Activated T-cell treated with anti-CD3 and anti-CD28 coated beads, Interleukin-2, amount 50 U/mL, for 72 hours (primary cell): ENCODE measurements around the gene CAV1. TPM values are rescaled to one million over a fixed set of nuclear protein-coding genes. Genes with fewer than 3 reads are reported as not detected.

Experiments
- ATAC-seq, 2 donors: fragments of 150-1000 bp; cut with Tn5 transposase; replicated peaks in 1 of 2; 2 replicates each; pipeline ENCODE4 v1.10.0; 2021; ENCODE audit warnings: moderate library complexity in 2 of 2, mild to moderate bottlenecking in 1 of 2
- DNase-seq, 2 donors: peaks; one replicate each; pipeline ENCODE4 v3.0.0; 2021 to 2022; ENCODE audit warnings: mixed read lengths in 1 of 2
- H3K27ac Mint-ChIP-seq: one replicate; pipeline ENCODE4 v1.8.0; 2022; ENCODE audit warnings: mild to moderate bottlenecking, moderate library complexity, mixed read lengths
- H3K27me3 Mint-ChIP-seq: one replicate; pipeline ENCODE4 v1.8.0; 2022; ENCODE audit warnings: low read depth, mixed read lengths
- H3K36me3 Mint-ChIP-seq, 2 donors: one replicate each; pipeline ENCODE4 v1.8.0; 2022; ENCODE audit warnings: mixed read lengths in 2 of 2, mild to moderate bottlenecking in 1 of 2; ENCODE audit not compliant: insufficient read depth in 2 of 2
- H3K4me1 Mint-ChIP-seq: one replicate; pipeline ENCODE4 v1.8.0; 2022; ENCODE audit warnings: low read depth, mixed read lengths
- H3K4me3 Mint-ChIP-seq, 2 donors: one replicate each; pipeline ENCODE4 v1.8.0; 2022; ENCODE audit warnings: mild to moderate bottlenecking in 2 of 2, mixed read lengths in 2 of 2, moderate library complexity in 2 of 2
- H3K9me3 Mint-ChIP-seq, 2 donors: one replicate each; pipeline ENCODE4 v1.8.0; 2022; ENCODE audit warnings: mixed read lengths in 2 of 2
- total RNA-seq, 2 donors: library from RNA; stranded (reverse); gene quantifications; one replicate each; pipeline ENCODE4 v1.2.3, GENCODE V29; 2022

The CAV1 gene
- total RNA-seq, 2 donors from 2014 or later = 0.25 to 2.7 TPM

DNA sequence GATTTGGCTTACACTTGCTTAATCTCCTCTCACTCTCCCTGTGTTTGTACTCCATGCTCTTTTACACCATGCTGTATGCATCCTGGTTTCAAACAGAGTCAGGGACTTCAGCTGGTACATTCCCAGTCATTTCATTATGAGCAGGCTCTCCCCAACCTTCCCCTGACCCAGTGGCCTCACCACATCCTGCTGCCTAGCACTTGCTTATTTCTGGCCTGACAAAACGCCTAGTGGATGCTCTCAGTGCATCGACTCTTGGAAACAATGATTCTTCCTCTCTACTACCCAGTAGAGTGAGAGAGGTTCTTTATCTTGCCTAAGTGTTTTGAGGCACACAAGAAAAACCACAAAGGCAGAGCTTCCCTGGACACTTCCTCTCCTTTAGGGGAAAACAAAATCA, 63.4 kb downstream of the CAV1 start:
- no peaks in the 10 kb centered on the region for H3K9me3 Mint-ChIP-seq
- DNase-seq = peak; percentile 50 to 56

DNA sequence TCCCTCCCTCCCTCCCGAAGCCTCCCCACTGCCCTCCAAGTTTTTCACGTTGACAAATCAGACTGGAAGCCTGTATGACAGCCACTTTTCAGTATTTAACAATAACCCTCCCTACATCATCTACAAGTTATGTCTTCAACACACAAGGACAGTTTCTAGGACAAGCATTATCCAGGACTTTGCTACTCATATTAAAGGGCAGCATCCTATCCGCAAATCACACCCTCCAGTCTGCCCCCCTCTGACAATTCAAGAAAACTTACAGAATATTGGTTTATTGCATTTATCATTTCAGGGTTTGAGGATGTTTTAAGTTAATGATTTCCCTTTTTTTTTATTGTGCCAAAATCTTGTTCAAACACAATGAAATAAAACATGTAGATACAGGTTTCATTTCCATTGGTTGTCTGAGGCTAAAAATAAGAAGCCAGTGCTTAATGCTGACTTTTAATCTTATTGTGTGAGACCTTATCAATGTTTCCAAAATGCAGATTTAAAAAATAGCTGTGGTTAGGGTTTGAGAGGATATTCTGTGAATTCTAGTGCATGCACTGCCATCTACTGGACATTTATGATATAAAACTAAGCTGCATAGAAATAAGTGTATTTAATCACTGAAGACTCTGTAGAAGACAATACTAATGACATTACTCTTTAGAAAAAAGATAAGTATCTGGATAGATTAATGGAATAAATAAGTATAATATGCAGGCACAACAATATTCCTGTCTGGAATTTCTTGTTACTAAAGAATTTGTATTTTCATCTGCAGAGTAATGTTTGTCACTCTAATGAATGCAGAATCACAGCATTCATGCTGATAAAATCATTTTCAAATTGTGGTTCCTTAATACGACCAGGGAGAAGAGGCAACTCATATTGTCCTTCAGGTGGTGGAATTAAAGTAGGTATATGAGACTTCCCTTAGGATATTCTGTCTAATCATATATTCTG, 64.1 kb downstream of the CAV1 start:
- Mint-ChIP-seq H3K27ac (peak overlapping the region; percentile 42), H3K27me3 (peaks cover 29% of the 10 kb centered on the region), H3K4me1 (peaks cover 31% of the 10 kb centered on the region), H3K9me3 (no peaks in the 10 kb centered on the region), H3K36me3 (no peaks in the 10 kb centered on the region), H3K4me3 (peak overlapping the region in 1 of 2 donors; percentile 45)
- ATAC-seq (peak in 1 of 2 donors; percentile 28), DNase-seq (no peak)

More for the DNA sequence above, 63.4 kb downstream of the CAV1 start:
- no peak overlapping the region for H3K27ac Mint-ChIP-seq
- peaks cover 25% of the 10 kb centered on the region for H3K27me3 Mint-ChIP-seq
- ATAC-seq = peak; percentile 89 to 91
- no peaks in the 10 kb centered on the region for H3K36me3 Mint-ChIP-seq
- H3K4me3 Mint-ChIP-seq = no peak overlapping the region
- H3K4me1 Mint-ChIP-seq = peaks cover 38% of the 10 kb centered on the region

DNA sequence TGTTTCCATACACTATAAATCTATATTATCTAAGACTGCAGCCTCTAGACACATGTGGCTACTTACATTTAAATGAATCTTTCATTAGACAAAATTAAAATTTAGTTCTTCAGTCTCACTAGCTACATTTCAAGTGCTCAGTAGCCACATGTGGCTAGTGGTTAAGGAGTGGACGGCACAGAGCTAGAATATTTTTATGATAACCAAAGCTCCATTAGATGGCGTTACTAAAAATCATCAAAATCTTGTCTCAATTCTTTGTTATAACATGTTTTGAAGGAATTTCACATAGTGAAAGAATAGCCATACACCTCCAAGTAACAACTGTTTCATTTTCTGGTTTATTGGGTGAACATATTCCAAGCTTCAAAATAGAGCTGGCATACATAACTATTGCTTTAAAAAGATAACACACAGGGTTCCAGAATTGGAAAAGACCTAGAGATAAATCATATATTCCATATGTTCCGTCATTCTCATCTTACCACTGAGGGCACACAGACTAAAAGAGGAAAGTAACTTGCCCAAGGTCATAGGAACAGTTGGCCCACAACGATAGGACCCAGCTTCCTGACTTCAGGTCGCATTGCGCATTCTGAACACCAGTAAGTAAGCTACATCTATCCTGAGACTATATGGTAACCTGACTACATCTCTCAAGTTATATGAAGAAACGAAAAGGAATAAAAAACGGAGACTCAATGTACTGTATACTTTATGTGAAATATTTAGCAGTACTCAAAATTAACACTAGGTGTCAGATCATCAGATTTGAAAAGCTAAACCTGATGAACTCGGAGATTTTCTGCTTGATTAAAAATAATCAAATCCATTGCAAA, 66.6 kb downstream of the CAV1 start:
- H3K4me3 Mint-ChIP-seq = peak overlapping the region in 1 of 2 donors; percentile 60
- ATAC-seq = no peak

DNA sequence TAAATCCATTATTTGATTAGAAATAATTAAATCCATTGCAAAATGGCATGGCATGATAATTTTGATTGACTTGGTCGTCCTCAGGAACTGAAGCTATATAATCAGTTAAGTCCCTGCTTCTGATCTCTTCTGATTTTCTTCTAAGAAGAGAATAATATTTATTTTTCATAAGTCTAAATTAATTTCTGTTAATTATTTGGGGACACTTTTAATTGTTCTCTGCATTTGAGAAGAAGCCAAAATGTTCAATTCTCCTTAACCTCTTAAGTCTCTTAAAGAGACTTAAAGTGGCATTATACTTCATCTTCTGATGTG, 67.2 kb downstream of the CAV1 start:
- Mint-ChIP-seq H3K36me3 (no peaks in the 10 kb centered on the region), H3K4me3 (peak overlapping the region; percentile 58 to 75), H3K9me3 (no peaks in the 10 kb centered on the region), H3K27ac (no peak overlapping the region), H3K4me1 (peaks cover 26% of the 10 kb centered on the region), H3K27me3 (peaks cover 47% of the 10 kb centered on the region)
- no peak for DNase-seq
- no peak for ATAC-seq

More for the DNA sequence above, 66.6 kb downstream of the CAV1 start:
- Mint-ChIP-seq H3K27ac (no peak overlapping the region), H3K9me3 (no peaks in the 10 kb centered on the region), H3K27me3 (peaks cover 42% of the 10 kb centered on the region), H3K36me3 (no peaks in the 10 kb centered on the region), H3K4me1 (peaks cover 26% of the 10 kb centered on the region)
- no peak for DNase-seq

DNA sequence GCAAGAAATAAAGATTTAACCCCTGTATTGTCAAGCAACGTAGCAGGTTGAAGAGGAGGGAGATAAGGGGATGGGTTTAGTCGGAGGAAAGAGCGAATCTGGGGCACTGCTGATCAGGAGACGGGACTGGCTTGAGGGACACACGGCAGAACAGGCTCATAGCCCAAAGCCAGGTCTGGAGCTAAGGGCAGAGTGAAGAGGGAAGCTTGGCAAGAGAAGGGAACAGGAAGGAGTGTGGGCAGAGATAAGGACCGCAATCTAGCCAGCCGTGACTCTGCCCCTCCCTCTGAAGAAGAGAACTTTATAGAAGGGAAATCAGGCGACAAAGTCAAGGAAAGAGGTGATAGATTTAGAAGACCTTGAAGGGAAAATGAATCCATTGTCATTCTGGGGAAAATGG, 67.6 kb downstream of the CAV1 start:
- no peaks in the 10 kb centered on the region for H3K36me3 Mint-ChIP-seq
- peaks cover 26% of the 10 kb centered on the region for H3K4me1 Mint-ChIP-seq
- H3K27ac Mint-ChIP-seq = no peak overlapping the region
- ATAC-seq = no peak
- no peaks in the 10 kb centered on the region for H3K9me3 Mint-ChIP-seq
- peak overlapping the region; percentile 58 to 75 for H3K4me3 Mint-ChIP-seq
- peaks cover 51% of the 10 kb centered on the region for H3K27me3 Mint-ChIP-seq
- no peak for DNase-seq

DNA sequence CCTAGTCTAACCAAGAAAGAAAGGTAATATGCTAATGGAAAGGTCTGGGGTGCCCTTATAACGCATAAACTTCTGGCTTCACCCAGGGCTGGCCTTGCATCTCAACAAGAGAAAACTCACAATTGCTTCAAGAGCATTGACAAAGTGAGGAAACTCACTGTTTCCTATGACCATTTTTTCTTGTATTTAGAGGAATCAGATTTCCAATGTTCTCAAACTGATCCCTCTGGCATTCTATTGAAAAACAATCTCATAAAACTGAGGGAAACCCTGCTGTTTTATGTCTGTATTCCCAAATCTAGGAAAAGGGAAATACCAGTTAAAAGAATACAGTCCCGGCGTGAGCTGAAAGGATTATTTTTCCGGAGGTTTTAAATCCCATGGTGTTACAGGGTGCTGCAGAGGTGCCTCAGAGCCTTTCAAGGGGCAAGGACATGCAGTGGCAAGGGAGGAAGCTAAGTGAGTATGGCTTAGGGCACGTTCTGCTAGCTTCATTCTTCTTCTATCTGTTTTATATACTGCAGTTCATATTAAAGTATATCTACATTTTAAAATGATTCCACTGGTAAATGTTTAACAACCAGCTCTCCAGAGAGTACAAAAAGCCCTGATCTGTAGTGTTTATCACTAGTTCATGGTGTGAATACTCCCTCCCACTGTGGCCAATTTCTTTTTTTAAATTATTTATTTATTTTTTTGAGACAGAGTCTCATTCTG, 68.7 kb downstream of the CAV1 start:
- H3K9me3 Mint-ChIP-seq = no peaks in the 10 kb centered on the region
- H3K36me3 Mint-ChIP-seq = no peaks in the 10 kb centered on the region
- H3K27me3 Mint-ChIP-seq = peaks cover 60% of the 10 kb centered on the region
- H3K4me3 Mint-ChIP-seq = no peak overlapping the region
- H3K4me1 Mint-ChIP-seq = peaks cover 17% of the 10 kb centered on the region
- DNase-seq (no peak), ATAC-seq (no peak)
- H3K27ac Mint-ChIP-seq = no peak overlapping the region

DNA sequence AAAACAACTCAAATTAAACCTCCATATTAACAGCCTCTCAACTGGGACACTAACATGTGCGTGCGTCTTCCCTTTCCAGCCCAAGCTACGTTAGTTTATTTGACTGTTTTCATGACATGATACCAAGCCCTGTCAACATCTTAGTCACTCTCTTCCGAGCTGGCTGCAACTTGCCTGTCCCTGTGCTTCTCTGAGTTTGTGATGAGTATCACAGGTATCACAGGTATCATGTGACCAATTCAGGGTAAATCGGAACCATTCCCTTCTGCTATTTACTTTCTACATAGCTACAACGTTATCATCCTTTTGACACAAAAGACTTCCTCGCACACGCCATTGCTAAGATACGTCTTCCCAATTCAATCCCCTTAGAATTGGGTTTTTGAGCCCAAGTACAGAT, 70.2 kb downstream of the CAV1 start:
- H3K9me3 Mint-ChIP-seq = no peaks in the 10 kb centered on the region
- DNase-seq = no peak
- peaks cover 67% of the 10 kb centered on the region for H3K27me3 Mint-ChIP-seq
- ATAC-seq = no peak
- peaks cover 12% of the 10 kb centered on the region for H3K4me1 Mint-ChIP-seq
- H3K4me3 Mint-ChIP-seq = no peak overlapping the region
- H3K27ac Mint-ChIP-seq = no peak overlapping the region
- no peaks in the 10 kb centered on the region for H3K36me3 Mint-ChIP-seq

DNA sequence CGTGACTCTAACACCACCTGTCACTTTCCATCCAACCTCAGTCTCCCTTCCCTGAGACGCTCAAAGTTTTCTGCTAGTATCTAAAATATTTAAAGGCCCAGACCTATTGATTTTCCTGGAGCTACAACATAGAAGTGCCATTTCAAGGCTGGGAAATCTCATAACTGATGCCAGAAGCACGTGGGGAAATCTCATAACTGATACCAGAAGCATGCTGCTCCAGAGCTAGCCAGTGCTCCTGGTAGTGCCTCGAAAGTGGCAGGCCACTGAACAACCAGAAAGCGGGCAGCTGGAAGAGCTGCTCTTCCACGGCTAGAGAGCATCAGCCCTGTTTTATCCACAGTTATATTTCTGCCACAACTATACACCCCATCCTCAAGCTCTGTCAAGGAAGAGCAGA, 72.5 kb downstream of the CAV1 start:
- no peak for ATAC-seq
- H3K9me3 Mint-ChIP-seq = no peaks in the 10 kb centered on the region

DNA sequence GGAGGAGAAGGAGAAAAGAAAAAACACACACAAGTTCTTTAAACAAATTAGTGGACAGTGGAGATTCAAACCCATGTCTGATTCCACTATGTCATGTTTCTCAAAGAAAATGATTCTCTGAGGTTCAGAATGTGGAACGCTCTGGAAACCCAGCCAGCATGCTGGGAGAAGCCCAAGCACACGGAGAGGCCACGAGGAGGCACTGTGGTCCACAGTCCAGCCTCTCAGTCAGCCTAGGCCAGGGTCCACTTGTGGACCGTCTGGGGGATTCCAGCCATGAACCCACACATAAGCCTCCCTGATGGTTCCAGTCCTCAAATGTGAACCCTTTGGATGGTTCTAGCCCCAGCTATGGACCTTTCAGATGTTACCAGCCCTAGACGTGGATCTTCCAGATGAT, 73.4 kb downstream of the CAV1 start:
- Mint-ChIP-seq H3K27me3 (peaks cover 58% of the 10 kb centered on the region), H3K36me3 (no peaks in the 10 kb centered on the region), H3K4me1 (peaks cover 17% of the 10 kb centered on the region), H3K9me3 (no peaks in the 10 kb centered on the region), H3K4me3 (no peak overlapping the region), H3K27ac (no peak overlapping the region)
- DNase-seq = no peak
- ATAC-seq = no peak

More for the DNA sequence above, 72.5 kb downstream of the CAV1 start:
- H3K27ac Mint-ChIP-seq = no peak overlapping the region
- no peak overlapping the region for H3K4me3 Mint-ChIP-seq
- H3K27me3 Mint-ChIP-seq = peaks cover 67% of the 10 kb centered on the region
- no peaks in the 10 kb centered on the region for H3K36me3 Mint-ChIP-seq
- H3K4me1 Mint-ChIP-seq = peaks cover 21% of the 10 kb centered on the region
- no peak for DNase-seq

DNA sequence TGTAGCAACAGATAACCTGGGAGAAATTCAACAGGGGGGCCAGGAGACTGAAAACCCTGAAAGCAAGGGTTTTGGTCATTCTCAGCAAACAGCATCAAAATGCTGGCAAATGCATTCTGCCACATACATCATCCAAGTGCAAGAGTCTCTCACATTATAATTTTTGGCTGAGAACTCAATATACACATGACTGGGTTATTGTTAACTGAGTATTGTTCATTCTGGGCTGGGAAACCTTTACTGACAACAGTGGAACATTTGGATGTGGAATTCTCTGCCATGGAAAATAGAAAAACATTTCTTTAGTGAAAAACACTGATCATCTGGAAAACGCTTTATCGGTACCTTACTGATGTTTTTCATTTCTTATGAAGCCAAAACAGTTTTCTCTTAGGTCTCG, 74.0 kb downstream of the CAV1 start:
- DNase-seq (no peak), ATAC-seq (no peak)
- no peaks in the 10 kb centered on the region for H3K36me3 Mint-ChIP-seq
- no peaks in the 10 kb centered on the region for H3K9me3 Mint-ChIP-seq
- no peak overlapping the region for H3K4me3 Mint-ChIP-seq
- H3K27me3 Mint-ChIP-seq = peaks cover 54% of the 10 kb centered on the region
- no peak overlapping the region for H3K27ac Mint-ChIP-seq
- H3K4me1 Mint-ChIP-seq = peaks cover 17% of the 10 kb centered on the region

DNA sequence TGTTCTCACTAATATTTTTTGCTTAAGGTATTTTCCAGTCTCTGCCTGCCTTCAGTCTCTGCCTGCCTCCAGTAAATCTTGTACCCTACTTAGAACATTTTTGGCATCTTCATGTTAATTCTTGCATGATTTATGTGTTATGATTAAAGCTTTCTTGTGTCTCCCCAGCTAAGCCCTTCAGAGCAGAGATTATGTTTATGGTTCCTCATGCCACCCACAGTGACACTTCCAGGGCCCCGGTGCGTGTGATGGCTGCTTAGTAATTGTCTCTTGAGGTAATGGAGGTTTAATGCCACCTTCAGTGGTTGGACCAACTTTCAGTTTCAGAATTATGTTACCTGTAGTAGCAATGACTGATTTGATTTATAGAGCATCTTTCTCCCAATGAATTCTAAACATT, 76.6 kb downstream of the CAV1 start:
- no peaks in the 10 kb centered on the region for H3K9me3 Mint-ChIP-seq
- H3K36me3 Mint-ChIP-seq = no peaks in the 10 kb centered on the region
- H3K4me1 Mint-ChIP-seq = peaks cover 17% of the 10 kb centered on the region
- ATAC-seq = peak; percentile 98 to 99
- peaks cover 44% of the 10 kb centered on the region for H3K27me3 Mint-ChIP-seq
- peak; percentile 62 to 67 for DNase-seq
- H3K27ac Mint-ChIP-seq = peak overlapping the region; percentile 8
- peak overlapping the region in 1 of 2 donors; percentile 1 for H3K4me3 Mint-ChIP-seq

DNA sequence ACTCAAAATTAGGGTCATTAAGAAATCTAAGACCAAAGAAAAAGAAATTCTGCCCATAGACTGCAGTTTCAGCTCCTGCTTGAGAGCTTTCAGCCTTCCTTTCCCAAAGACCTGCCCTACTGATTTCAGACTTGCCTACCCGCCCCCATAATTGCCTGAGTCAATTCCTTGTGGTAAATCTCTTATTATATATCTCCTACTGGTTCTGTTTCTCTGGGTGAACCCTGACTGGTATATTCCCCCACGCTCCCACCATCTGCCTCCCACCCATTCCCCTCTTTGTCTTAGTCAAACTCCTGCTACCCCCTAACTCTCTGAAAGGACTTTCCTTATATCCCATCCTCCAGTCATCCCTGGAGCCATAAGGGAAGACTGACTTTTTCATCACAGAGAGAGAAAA, 82.5 kb downstream of the CAV1 start:
- ATAC-seq (no peak), DNase-seq (no peak)
- Mint-ChIP-seq H3K36me3 (no peaks in the 10 kb centered on the region), H3K27ac (no peak overlapping the region), H3K4me3 (no peak overlapping the region), H3K4me1 (peaks cover under 1% of the 10 kb centered on the region), H3K27me3 (peaks cover 49% of the 10 kb centered on the region), H3K9me3 (peaks cover 0 to 1% of the 10 kb centered on the region in 2 donors)

DNA sequence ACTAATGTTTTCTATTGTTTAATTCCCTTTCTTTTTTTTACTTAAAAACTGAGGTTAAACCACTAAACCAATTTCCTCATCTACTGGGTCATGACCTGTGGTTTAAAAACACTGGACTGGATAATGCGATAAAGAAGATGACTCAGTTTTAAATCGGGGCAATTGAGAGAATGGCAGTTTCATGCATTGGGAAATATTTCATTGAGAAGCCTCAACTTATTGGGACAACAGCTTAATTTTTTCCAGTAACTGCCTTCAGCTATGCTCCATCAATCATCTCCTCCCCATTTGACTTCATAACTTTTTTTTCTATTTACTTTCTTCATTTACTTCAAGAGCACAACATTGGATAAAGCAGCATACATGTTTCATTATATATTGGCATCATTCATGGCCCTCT, 85.4 kb downstream of the CAV1 start:
- Mint-ChIP-seq H3K27ac (no peak overlapping the region), H3K27me3 (peaks cover 51% of the 10 kb centered on the region), H3K36me3 (no peaks in the 10 kb centered on the region), H3K4me1 (no peaks in the 10 kb centered on the region), H3K9me3 (peaks cover 0 to 1% of the 10 kb centered on the region in 2 donors), H3K4me3 (no peak overlapping the region)
- DNase-seq = no peak
- no peak for ATAC-seq
